Mesenchymal stem cell (in vitro differentiated cells and primary cell): ENCODE data around the gene FSCN2. TPM values are rescaled to one million over a fixed set of nuclear protein-coding genes. Genes with fewer than 3 reads are reported as not detected.
"Not testable (repeated sequence)": the region's sequence is repeated elsewhere in the genome, so short reads cannot be mapped to it uniquely, and the experiment has no call there.

Source experiments
- DNase-seq: peaks from one replicate; pipeline ENCODE4 v3.0.0-alpha.2; 2013
- H2AFZ ChIP-seq: one replicate; pipeline ENCODE4 v1.6.1; 2013; ENCODE audit warnings: low read depth, mild to moderate bottlenecking, control low read depth, inconsistent platforms, low read length, moderate library complexity
- H2AK5ac ChIP-seq: 2 replicates; pipeline ENCODE4 v1.6.1; 2013; ENCODE audit warnings: low read length, moderate library complexity, mild to moderate bottlenecking, inconsistent platforms; ENCODE audit not compliant: severe bottlenecking
- H2BK120ac ChIP-seq: one replicate; pipeline ENCODE4 v1.6.1; 2013; ENCODE audit warnings: low read depth, mild to moderate bottlenecking, inconsistent platforms, low read length, moderate library complexity
- H2BK12ac ChIP-seq, 2 experiments: one replicate each; pipeline ENCODE4 v1.6.1; 2013; ENCODE audit warnings: inconsistent platforms in 2 of 2, low read length in 2 of 2, mild to moderate bottlenecking in 2 of 2, moderate library complexity in 2 of 2, control low read depth in 1 of 2
- H2BK15ac ChIP-seq: one replicate; pipeline ENCODE4 v1.6.1; 2013; ENCODE audit warnings: mild to moderate bottlenecking, low read depth, inconsistent platforms; ENCODE audit not compliant: poor library complexity, severe bottlenecking
- H2BK5ac ChIP-seq: 2 replicates; pipeline ENCODE4 v1.6.1; 2013; ENCODE audit warnings: low read depth, mild to moderate bottlenecking, low read length, control low read depth, inconsistent platforms; ENCODE audit not compliant: poor library complexity, severe bottlenecking
- H3K14ac ChIP-seq, 2 experiments: one replicate each; pipeline ENCODE4 v1.6.1; 2013; ENCODE audit warnings: inconsistent platforms in 2 of 2, low read length in 2 of 2, control low read depth in 1 of 2, mild to moderate bottlenecking in 1 of 2, moderate library complexity in 1 of 2
- H3K18ac ChIP-seq, 2 experiments: one replicate each; pipeline ENCODE4 v1.6.1; 2013; ENCODE audit warnings: inconsistent platforms in 2 of 2, low read length in 2 of 2, control low read depth in 1 of 2, low read depth in 1 of 2, mild to moderate bottlenecking in 1 of 2
- H3K23ac ChIP-seq, 2 experiments: one replicate each; pipeline ENCODE4 v1.6.1; 2013; ENCODE audit warnings: inconsistent platforms in 2 of 2, low read length in 2 of 2, mild to moderate bottlenecking in 2 of 2, moderate library complexity in 2 of 2, control low read depth in 1 of 2
- H3K27ac ChIP-seq: 2 replicates; pipeline ENCODE4 v1.5.1; 2013; ENCODE audit warnings: mild to moderate bottlenecking, moderate library complexity, low read length, control low read depth, inconsistent platforms; ENCODE audit not compliant: poor library complexity, severe bottlenecking
- H3K27me3 ChIP-seq, 2 experiments: 2 replicates each; pipeline versions ENCODE4 v1.6.1 to v1.7.0; 2013; ENCODE audit warnings: low read length in 2 of 2, mild to moderate bottlenecking in 2 of 2, moderate library complexity in 2 of 2, control low read depth in 1 of 2, inconsistent platforms in 1 of 2; ENCODE audit not compliant: control insufficient read depth in 1 of 2, insufficient read depth in 1 of 2
- H3K36me3 ChIP-seq, 2 experiments: 2 replicates each; pipeline versions ENCODE4 v1.6.1 to v1.7.0; 2013; ENCODE audit warnings: low read length in 2 of 2, control low read depth in 1 of 2, inconsistent platforms in 1 of 2, low read depth in 1 of 2, mild to moderate bottlenecking in 1 of 2; ENCODE audit not compliant: insufficient read depth in 2 of 2, control insufficient read depth in 1 of 2
- H3K4ac ChIP-seq, 2 experiments: one replicate each; pipeline ENCODE4 v1.6.1; 2013; ENCODE audit warnings: inconsistent platforms in 2 of 2, low read length in 2 of 2, mild to moderate bottlenecking in 2 of 2, moderate library complexity in 2 of 2, control low read depth in 1 of 2, low read depth in 1 of 2
- H3K4me1 ChIP-seq: 2 replicates; pipeline ENCODE4 v1.6.1; 2013; ENCODE audit warnings: low read depth, low read length, control low read depth; ENCODE audit not compliant: control insufficient read depth, insufficient read depth
- H3K4me2 ChIP-seq: 2 replicates; pipeline ENCODE4 v1.6.1; 2013; ENCODE audit warnings: low read length, mild to moderate bottlenecking, inconsistent platforms; ENCODE audit not compliant: poor library complexity, severe bottlenecking
- H3K4me3 ChIP-seq, 2 experiments: 2 replicates each; pipeline versions ENCODE4 v1.5.1 to v1.7.0; 2013; ENCODE audit warnings: low read length in 2 of 2, mild to moderate bottlenecking in 2 of 2, control low read depth in 1 of 2, low read depth in 1 of 2; ENCODE audit not compliant: insufficient read depth in 1 of 2
- H3K79me1 ChIP-seq: replicated peaks from 2 replicates; pipeline ENCODE4 v1.6.1; 2013; ENCODE audit warnings: mild to moderate bottlenecking, control low read depth, low read length, inconsistent platforms; ENCODE audit not compliant: poor library complexity, severe bottlenecking
- H3K9ac ChIP-seq: 2 replicates; pipeline ENCODE4 v1.7.0; 2013; ENCODE audit warnings: mild to moderate bottlenecking, low read length, moderate library complexity
- H3K9me3 ChIP-seq: 2 replicates; pipeline ENCODE4 v1.7.0; 2013; ENCODE audit warnings: mild to moderate bottlenecking, low read length; ENCODE audit not compliant: control insufficient read depth
- H4K8ac ChIP-seq: one replicate; pipeline ENCODE4 v1.6.1; 2013; ENCODE audit warnings: inconsistent platforms, mild to moderate bottlenecking, low read length, moderate library complexity
- H4K91ac ChIP-seq: one replicate; pipeline ENCODE4 v1.6.1; 2013; ENCODE audit warnings: mild to moderate bottlenecking, low read length, inconsistent platforms
- WGBS: methylation state at CpG from one replicate; pipeline ENCODE4 v1.1.7; 2013; ENCODE audit warnings: mixed read lengths; 5-methylcytosine and 5-hydroxymethylcytosine counted together
- small RNA-seq: library from polyadenylated mRNA; stranded (forward); fragments of <200 nt; extraction: miRNeasy Mini kit (QIAGEN cat#:217004); gene quantifications from one replicate; pipeline ENCODE3, GENCODE V24; 2013; ENCODE audit warnings: low read depth

The FSCN2 gene

DNA sequence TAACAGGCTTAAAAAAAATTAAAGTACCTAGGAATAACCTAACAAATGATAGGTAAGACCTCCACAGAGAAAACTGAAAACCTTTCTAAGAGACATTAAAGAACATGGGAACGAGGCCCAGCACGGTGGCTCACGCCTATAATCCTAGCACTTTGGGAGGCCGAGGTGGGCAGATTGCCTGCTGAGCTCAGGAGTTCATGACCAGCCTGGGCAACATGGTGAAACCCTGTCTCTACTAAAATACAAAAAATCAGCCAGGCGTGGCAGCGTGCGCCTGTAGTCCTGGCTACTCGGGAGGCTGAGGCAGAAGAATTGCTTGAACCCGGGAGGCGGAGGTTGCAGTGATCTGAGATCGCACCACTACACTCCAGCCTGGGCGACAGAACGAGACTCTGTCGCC, 56.6 kb downstream of the FSCN2 start:
- not testable (repeated sequence) for H4K91ac ChIP-seq, H2BK12ac ChIP-seq, H4K8ac ChIP-seq, DNase-seq, H3K9ac ChIP-seq, H3K4ac ChIP-seq, H3K18ac ChIP-seq, H3K27me3 ChIP-seq, H2AFZ ChIP-seq, H3K4me2 ChIP-seq, H3K9me3 ChIP-seq, H2BK120ac ChIP-seq, H2AK5ac ChIP-seq, H3K4me3 ChIP-seq, H2BK15ac ChIP-seq, H3K14ac ChIP-seq, H3K27ac ChIP-seq, H2BK5ac ChIP-seq, H3K23ac ChIP-seq
- H3K36me3 ChIP-seq, result peaks cover 61 to 74% of the 10 kb centered on the region in 2 experiments
- WGBS, result 98% methylated on average over 14 of the region's 14 CpGs
- H3K4me1 ChIP-seq, result peaks cover 30% of the 10 kb centered on the region
- peaks cover 23% of the 10 kb centered on the region for H3K79me1 ChIP-seq

DNA sequence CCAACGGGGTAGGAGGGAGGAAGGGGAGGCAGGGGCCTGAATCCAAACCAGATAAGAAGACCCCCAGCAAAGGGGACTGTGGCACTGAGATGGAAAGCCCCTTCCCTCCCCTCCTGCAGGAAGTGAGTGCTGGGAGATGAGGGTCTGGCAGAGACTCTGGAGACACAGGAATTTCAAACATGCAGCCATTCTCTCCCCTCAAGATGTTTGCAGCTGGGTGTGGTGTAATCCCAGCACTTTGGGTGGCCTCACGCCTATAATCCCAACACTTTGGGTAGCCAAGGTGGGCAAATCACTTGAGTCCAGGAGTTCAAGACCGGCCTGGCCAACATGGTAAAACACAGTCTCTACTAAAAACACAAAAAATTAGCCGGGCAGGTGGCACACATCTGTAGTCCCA, 57.9 kb downstream of the FSCN2 start:
- Histone ChIP-seq H3K18ac (no peak overlapping the region), H3K36me3 (peaks cover 65 to 88% of the 10 kb centered on the region in 2 experiments), H3K4me1 (peaks cover 18% of the 10 kb centered on the region), H3K14ac (no peak overlapping the region), H3K23ac (no peak overlapping the region), H3K27me3 (no peaks in the 10 kb centered on the region), H3K27ac (no peak overlapping the region), H3K79me1 (peaks cover 27% of the 10 kb centered on the region), H4K91ac (no peak overlapping the region), H2BK120ac (no peak overlapping the region), H3K4me2 (no peak overlapping the region), H2AFZ (no peak overlapping the region), H3K4me3 (no peak overlapping the region), H3K9me3 (no peaks in the 10 kb centered on the region), H4K8ac (no peak overlapping the region), H3K9ac (no peak overlapping the region), H3K4ac (no peak overlapping the region), H2BK5ac (no peak overlapping the region), H2AK5ac (no peak overlapping the region), H2BK15ac (no peak overlapping the region), H2BK12ac (no peak overlapping the region)
- no peak for DNase-seq
- WGBS, result 74% methylated on average over 4 of the region's 4 CpGs

Small RNAs within 50 kb of the gene (small RNA-seq; reads per million reads assigned to genes)
- not detected for gene RF00019
